ENCODE measurements around the gene CD300LF. TPM values are rescaled to one million over a fixed set of nuclear protein-coding genes. Genes with fewer than 3 reads are reported as not detected.

CD300LF gene
- under 1 TPM; 0.28 to 0.83 (median 0.47) TPM for polyA plus RNA-seq (ENCODE audit: insufficient read length in 3 of 3)
- long read RNA-seq, donor 1 = 0 reads
- long read RNA-seq, donor 2 = 0 reads
- long read RNA-seq, donor 3 = 0 reads
- long read RNA-seq, donor 4 = 0 reads
- long read RNA-seq, donor 5 = 0 reads
- long read RNA-seq, donor 6, partial matches to known transcripts = 0 of 1 reads
- long read RNA-seq, donor 6, other reads (novel, unspliced or antisense) = 0 of 1 reads
- long read RNA-seq, donor 7 = 0 reads
- long read RNA-seq, donor 8 = 0 reads
- long read RNA-seq, donor 9, partial matches to known transcripts = 188 of 188 reads
- long read RNA-seq, donor 9, other reads (novel, unspliced or antisense) = 0 of 188 reads
- long read RNA-seq, donor 10 = 0 reads
- long read RNA-seq, donor 11 = 0 reads
- long read RNA-seq, donor 12 = 0 reads
- long read RNA-seq, donor 13 = 0 reads
- long read RNA-seq, donor 14, partial matches to known transcripts = 0 of 1 reads
- long read RNA-seq, donor 14, other reads (novel, unspliced or antisense) = 0 of 1 reads
- long read RNA-seq, donor 15 = 0 reads
- long read RNA-seq, donor 16, partial matches to known transcripts = 358 of 387 reads
- long read RNA-seq, donor 16, other reads (novel, unspliced or antisense) = 29 of 387 reads

GRCh38 chr17:74712756-74713155, at the start of gene CD300LF:
Gene CD300LF, minus strand, starts transcription at chr17:74712923. Its CDS starts 57 bp downstream, at chr17:74712866.
- no peak for DNase-seq (ENCODE audit: extremely low read depth in 1 of 11, low read depth in 9 of 11, low spot score in 4 of 11)

- no peak for DNase-seq (ENCODE audit: extremely low read depth in 1 of 11, low read depth in 9 of 11, low spot score in 4 of 11)
Measured at GRCh38 chr17:74761931-74762330, 49.2 kb upstream of the CD300LF start.

GRCh38 chr17:74761419-74761818, 48.7 kb upstream of the CD300LF start:
- no peak for DNase-seq (ENCODE audit: extremely low read depth in 1 of 11, low read depth in 9 of 11, low spot score in 4 of 11)

GRCh38 chr17:74760404-74761105, 47.8 kb upstream of the CD300LF start:
- no peak for DNase-seq (ENCODE audit: extremely low read depth in 1 of 11, low read depth in 9 of 11, low spot score in 4 of 11)

GRCh38 chr17:74759941-74760340, 47.2 kb upstream of the CD300LF start:
- no peak for DNase-seq (ENCODE audit: extremely low read depth in 1 of 11, low read depth in 9 of 11, low spot score in 4 of 11)

GRCh38 chr17:74759243-74759801, 46.6 kb upstream of the CD300LF start:
- no peak for DNase-seq (ENCODE audit: extremely low read depth in 1 of 11, low read depth in 9 of 11, low spot score in 4 of 11)

GRCh38 chr17:74758848-74759168, 46.1 kb upstream of the CD300LF start:
- DNase-seq (ENCODE audit: extremely low read depth in 1 of 11, low read depth in 9 of 11, low spot score in 4 of 11) = no peak

GRCh38 chr17:74757931-74758847, 45.5 kb upstream of the CD300LF start:
- DNase-seq (ENCODE audit: extremely low read depth in 1 of 11, low read depth in 9 of 11, low spot score in 4 of 11) = peak in 3 of 11 donors; percentile 62 to 68 (median 63)

GRCh38 chr17:74757502-74757901, 44.8 kb upstream of the CD300LF start:
- no peak for DNase-seq (ENCODE audit: extremely low read depth in 1 of 11, low read depth in 9 of 11, low spot score in 4 of 11)

GRCh38 chr17:74756891-74757290, 44.2 kb upstream of the CD300LF start:
- DNase-seq (ENCODE audit: extremely low read depth in 1 of 11, low read depth in 9 of 11, low spot score in 4 of 11) = no peak

GRCh38 chr17:74755533-74755932, 42.8 kb upstream of the CD300LF start:
- DNase-seq (ENCODE audit: extremely low read depth in 1 of 11, low read depth in 9 of 11, low spot score in 4 of 11) = no peak

GRCh38 chr17:74754832-74755231, 42.1 kb upstream of the CD300LF start:
- DNase-seq (ENCODE audit: extremely low read depth in 1 of 11, low read depth in 9 of 11, low spot score in 4 of 11) = no peak

- DNase-seq (ENCODE audit: extremely low read depth in 1 of 11, low read depth in 9 of 11, low spot score in 4 of 11) = no peak
Measured at GRCh38 chr17:74752822-74753401, 40.2 kb upstream of the CD300LF start.

GRCh38 chr17:74752415-74752814, 39.7 kb upstream of the CD300LF start:
- DNase-seq (ENCODE audit: extremely low read depth in 1 of 11, low read depth in 9 of 11, low spot score in 4 of 11) = no peak

GRCh38 chr17:74750327-74751069, 37.8 kb upstream of the CD300LF start:
- no peak for DNase-seq (ENCODE audit: extremely low read depth in 1 of 11, low read depth in 9 of 11, low spot score in 4 of 11)

GRCh38 chr17:74750039-74750326, 37.3 kb upstream of the CD300LF start:
- DNase-seq (ENCODE audit: extremely low read depth in 1 of 11, low read depth in 9 of 11, low spot score in 4 of 11) = no peak

GRCh38 chr17:74749279-74750038, 36.7 kb upstream of the CD300LF start:
- DNase-seq (ENCODE audit: extremely low read depth in 1 of 11, low read depth in 9 of 11, low spot score in 4 of 11) = peak in 1 of 11 donors; percentile 71
